Caco-2 (cell line): ENCODE measurements around the gene ZDHHC20. TPM values are rescaled to one million over a fixed set of nuclear protein-coding genes. Genes with fewer than 3 reads are reported as not detected.

Experiments
- BruUV-seq: library from RNA; stranded (reverse); fragments of 400-500 nt; replicated peaks from 2 replicates; lab custom pipeline; 2021; lab: Mats Ljungman, UMichigan
- CTCF ChIA-PET: fragments of 300-600 bp; sonication (Branson Sonifier 250); formaldehyde crosslinking; loops from one replicate; lab custom pipeline; 2022; ENCODE audit warnings: antibody characterized with exemption; lab: Charles Lee
- POLR2A ChIA-PET: fragments of 300-600 bp; sonication (Branson Sonifier 250); formaldehyde crosslinking; loops from one replicate; lab custom pipeline; 2022; ENCODE audit warnings: antibody characterized with exemption; lab: Charles Lee
- DNase-seq, 2 experiments: peaks; one replicate each; pipeline versions ENCODE4 v3.0.0 to v3.0.0-alpha.2; 2020 to 2022
- H3K27me3 ChIP-seq: replicated peaks from 2 replicates; pipeline ENCODE4 v1.6.0; 2011; ENCODE audit warnings: low read length; ENCODE audit not compliant: control insufficient read depth, insufficient read depth
- H3K36me3 ChIP-seq: 2 replicates; pipeline ENCODE4 v1.5.1; 2011; ENCODE audit warnings: low read length; ENCODE audit not compliant: control insufficient read depth, insufficient read depth
- H3K4me1 ChIP-seq: fragments of 250-450 bp; sonication (Bioruptor Pico); 2 replicates; pipeline ENCODE4 v1.5.1; 2020; ENCODE audit warnings: mild to moderate bottlenecking
- H3K4me3 ChIP-seq: 2 replicates; pipeline ENCODE4 v1.5.1; 2011; ENCODE audit warnings: low read depth, mild to moderate bottlenecking, control low read depth, low read length
- H3K9me3 ChIP-seq: fragments of 250-450 bp; sonication (Bioruptor Pico); 2 replicates; pipeline ENCODE4 v1.5.1; 2020; ENCODE audit warnings: mild to moderate bottlenecking, moderate library complexity
- H3K27ac Mint-ChIP-seq: one replicate; pipeline ENCODE4 v1.8.0; 2022; ENCODE audit warnings: mixed read lengths; ENCODE audit not compliant: unreplicated experiment
- H3K27me3 Mint-ChIP-seq: one replicate; pipeline ENCODE4 v1.8.0; 2022; ENCODE audit warnings: mixed read lengths; ENCODE audit not compliant: insufficient read depth, unreplicated experiment
- H3K36me3 Mint-ChIP-seq: one replicate; pipeline ENCODE4 v1.8.0; 2022; ENCODE audit warnings: mild to moderate bottlenecking, mixed read lengths; ENCODE audit not compliant: insufficient read depth, unreplicated experiment
- H3K4me1 Mint-ChIP-seq: one replicate; pipeline ENCODE4 v1.8.0; 2022; ENCODE audit warnings: low read depth, mixed read lengths; ENCODE audit not compliant: unreplicated experiment
- H3K4me3 Mint-ChIP-seq: one replicate; pipeline ENCODE4 v1.8.0; 2022; ENCODE audit warnings: mild to moderate bottlenecking, moderate library complexity, mixed read lengths; ENCODE audit not compliant: unreplicated experiment
- H3K9me3 Mint-ChIP-seq: one replicate; pipeline ENCODE4 v1.8.0; 2022; ENCODE audit warnings: mixed read lengths; ENCODE audit not compliant: unreplicated experiment
- intact Hi-C: fragments of 100-400 bp; cut with micrococcal nuclease; formaldehyde crosslinking; loops from one replicate; pipeline ENCODE4 v1.10.0; 2022; ENCODE audit not compliant: unreplicated experiment
- total RNA-seq: library from RNA; stranded (reverse); gene quantifications from 2 replicates; pipeline ENCODE4 v1.2.3, GENCODE V29; 2022
- TF ChIP-seq, protein P1 (sequence below), 2 experiments: fragments of 200-600 bp in 1 of 2; IDR thresholded peaks; 1 replicate in 1 of 2; 2 replicates in 1 of 2; pipeline versions ENCODE4 v1.5.1 to v1.8.0; 2011 to 2022; ENCODE audit warnings: antibody characterized with exemption in 1 of 2, control low read depth in 1 of 2, inconsistent platforms in 1 of 2, low read depth in 1 of 2, low read length in 1 of 2, mild to moderate bottlenecking in 1 of 2, moderate library complexity in 1 of 2; ENCODE audit not compliant: insufficient read depth in 1 of 2, severe bottlenecking in 1 of 2, unreplicated experiment in 1 of 2

ZDHHC20 gene
- total RNA-seq, 1 experiment from 2014 or later = 87.9 TPM

DNA sequence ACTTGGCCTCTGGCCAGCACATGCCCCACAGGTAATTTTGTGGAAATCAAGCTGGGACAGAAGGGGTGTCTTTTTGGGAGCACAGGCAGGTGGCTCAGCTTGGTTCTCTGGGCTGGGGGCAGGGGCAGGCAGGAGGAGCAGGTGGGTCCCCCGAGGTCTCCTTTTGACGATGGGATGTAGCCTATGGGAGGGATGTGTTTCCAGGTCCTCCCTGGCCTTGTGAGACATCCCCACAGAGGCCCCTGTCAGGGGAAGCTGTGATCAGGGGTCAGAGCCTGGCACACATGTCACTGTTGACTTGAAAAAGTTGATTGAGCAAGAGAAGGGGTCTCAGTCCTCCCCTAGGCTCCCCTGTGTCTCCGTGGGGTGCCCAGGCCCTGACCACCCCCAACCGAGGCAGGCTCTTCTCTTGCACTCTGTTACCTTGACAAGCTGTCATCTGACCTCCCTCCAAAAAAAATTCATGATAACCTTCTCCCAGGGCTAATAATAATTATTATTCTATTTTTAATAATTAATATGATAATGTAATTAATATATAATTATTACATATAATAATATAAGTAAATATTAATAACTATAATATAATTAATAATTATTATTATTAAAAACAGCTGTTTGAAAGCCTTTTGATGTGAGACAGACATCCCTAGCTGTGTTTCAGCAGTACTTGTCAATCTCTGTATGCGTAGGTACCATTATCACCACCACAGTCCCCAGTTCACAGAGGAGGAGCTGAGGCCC, 116.2 kb downstream of the ZDHHC20 start:
- ChIA-PET POLR2A (no interaction called here), CTCF (no interaction called here)
- TF ChIP-seq, protein P1, sequence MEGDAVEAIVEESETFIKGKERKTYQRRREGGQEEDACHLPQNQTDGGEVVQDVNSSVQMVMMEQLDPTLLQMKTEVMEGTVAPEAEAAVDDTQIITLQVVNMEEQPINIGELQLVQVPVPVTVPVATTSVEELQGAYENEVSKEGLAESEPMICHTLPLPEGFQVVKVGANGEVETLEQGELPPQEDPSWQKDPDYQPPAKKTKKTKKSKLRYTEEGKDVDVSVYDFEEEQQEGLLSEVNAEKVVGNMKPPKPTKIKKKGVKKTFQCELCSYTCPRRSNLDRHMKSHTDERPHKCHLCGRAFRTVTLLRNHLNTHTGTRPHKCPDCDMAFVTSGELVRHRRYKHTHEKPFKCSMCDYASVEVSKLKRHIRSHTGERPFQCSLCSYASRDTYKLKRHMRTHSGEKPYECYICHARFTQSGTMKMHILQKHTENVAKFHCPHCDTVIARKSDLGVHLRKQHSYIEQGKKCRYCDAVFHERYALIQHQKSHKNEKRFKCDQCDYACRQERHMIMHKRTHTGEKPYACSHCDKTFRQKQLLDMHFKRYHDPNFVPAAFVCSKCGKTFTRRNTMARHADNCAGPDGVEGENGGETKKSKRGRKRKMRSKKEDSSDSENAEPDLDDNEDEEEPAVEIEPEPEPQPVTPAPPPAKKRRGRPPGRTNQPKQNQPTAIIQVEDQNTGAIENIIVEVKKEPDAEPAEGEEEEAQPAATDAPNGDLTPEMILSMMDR (IDR thresholded peaks at IDR 0.05; ENCODE audit: insufficient read depth in 1 of 2, low read depth in 1 of 2, low read length in 1 of 2, severe bottlenecking in 1 of 2, unreplicated experiment in 1 of 2) = no peak
- Mint-ChIP-seq H3K36me3 (no peaks in the 10 kb centered on the region), H3K4me3 (no peak overlapping the region), H3K27me3 (no peaks in the 10 kb centered on the region), H3K4me1 (no peaks in the 10 kb centered on the region), H3K27ac (no peak overlapping the region), H3K9me3 (no peaks in the 10 kb centered on the region)
- intact Hi-C loops = no loop called here
- Histone ChIP-seq H3K27me3 (no peaks in the 10 kb centered on the region), H3K4me1 (no peaks in the 10 kb centered on the region), H3K36me3 (no peaks in the 10 kb centered on the region), H3K9me3 (no peaks in the 10 kb centered on the region), H3K4me3 (no peak overlapping the region)
- no TSS peak for BruUV-seq
- DNase-seq = no peak

DNA sequence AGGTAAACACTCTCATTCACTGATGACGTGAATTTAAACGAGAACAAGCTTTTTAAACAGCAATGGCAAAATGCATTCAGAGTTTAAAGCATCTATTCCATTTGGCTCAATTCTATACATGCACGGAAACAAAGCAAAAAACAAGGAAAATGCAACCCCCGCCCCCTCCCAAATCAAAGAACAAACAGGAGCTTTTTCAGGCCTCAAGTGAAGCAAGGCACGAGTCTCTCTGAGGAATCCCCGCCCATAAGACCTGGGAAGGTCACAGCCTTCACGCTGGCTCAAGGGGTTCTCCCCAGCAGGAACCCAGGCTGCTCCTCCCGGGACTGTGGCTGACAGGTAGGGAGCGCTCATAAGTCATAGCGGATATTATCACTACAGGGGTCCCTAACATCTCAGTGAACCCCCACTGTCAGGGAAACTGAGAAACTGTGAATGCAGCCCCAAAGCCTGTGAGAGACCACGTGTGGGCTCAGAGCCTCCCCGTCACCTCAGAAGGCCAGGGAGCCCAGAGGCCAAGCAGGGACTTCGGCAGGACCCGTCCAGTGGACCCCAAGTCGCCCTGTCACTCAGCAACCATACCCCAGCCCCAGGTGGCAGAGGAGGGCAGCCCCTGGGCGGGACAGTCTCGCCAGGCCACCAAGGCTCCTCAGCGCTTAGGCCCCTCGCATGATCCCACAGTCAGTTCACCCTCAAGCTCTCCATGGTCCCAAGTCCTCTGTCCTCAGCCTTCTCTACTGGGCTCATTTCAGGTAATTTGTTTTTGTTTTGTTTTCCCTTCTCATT, 117.3 kb downstream of the ZDHHC20 start:
- Mint-ChIP-seq H3K27me3 (no peaks in the 10 kb centered on the region), H3K4me1 (no peaks in the 10 kb centered on the region), H3K36me3 (no peaks in the 10 kb centered on the region), H3K27ac (no peak overlapping the region), H3K9me3 (no peaks in the 10 kb centered on the region), H3K4me3 (no peak overlapping the region)
- CTCF ChIA-PET = interaction anchor here (0.6 kb wide), 1 partner anchor 152 kb away, joined by 4 read pairs; no protein-coding TSS in a partner anchor
- no peaks in the 10 kb centered on the region for H3K9me3 ChIP-seq
- TF ChIP-seq, protein P1 (IDR thresholded peaks at IDR 0.05; ENCODE audit: insufficient read depth in 1 of 2, low read depth in 1 of 2, low read length in 1 of 2, severe bottlenecking in 1 of 2, unreplicated experiment in 1 of 2) = no peak
- H3K27me3 ChIP-seq = no peaks in the 10 kb centered on the region
- no peaks in the 10 kb centered on the region for H3K4me1 ChIP-seq
- no TSS peak for BruUV-seq
- no peak for DNase-seq
- no peak overlapping the region for H3K4me3 ChIP-seq
- intact Hi-C loops = no loop called here
- H3K36me3 ChIP-seq = no peaks in the 10 kb centered on the region
- POLR2A ChIA-PET = no interaction called here

DNA sequence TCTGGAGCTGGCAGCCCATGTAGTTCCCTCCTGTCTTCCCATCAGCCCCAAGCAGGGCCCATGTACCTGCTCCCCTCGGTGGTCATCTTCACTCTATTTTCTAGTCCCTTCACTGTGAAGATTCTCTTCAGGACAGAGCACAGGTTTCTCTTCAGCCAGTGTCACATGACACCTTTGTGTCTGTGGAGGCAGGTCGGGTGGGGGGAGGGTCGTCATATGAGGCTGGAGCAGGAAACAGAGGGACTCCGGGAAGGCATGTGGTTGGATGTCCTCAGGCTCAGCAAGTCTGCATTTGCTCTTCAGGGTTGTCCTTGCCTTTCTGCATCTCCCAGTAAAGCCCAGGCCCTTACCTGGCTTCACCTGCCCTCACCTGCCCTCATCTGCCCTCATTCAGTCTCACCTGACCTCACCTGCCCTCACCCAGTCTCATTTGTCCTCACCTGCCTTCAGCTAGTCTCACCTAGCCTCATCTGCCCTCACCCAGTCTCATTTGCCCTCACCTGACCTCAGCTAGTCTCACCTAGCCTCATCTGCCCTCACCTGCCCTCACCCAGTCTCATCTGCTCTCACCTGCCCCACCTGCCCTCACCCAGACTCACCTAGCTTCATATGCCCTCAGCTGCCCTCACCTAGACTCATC, 120.3 kb downstream of the ZDHHC20 start:
- no peaks in the 10 kb centered on the region for H3K27me3 Mint-ChIP-seq
- Histone ChIP-seq H3K4me3 (no peak overlapping the region), H3K27me3 (no peaks in the 10 kb centered on the region), H3K36me3 (no peaks in the 10 kb centered on the region), H3K4me1 (no peaks in the 10 kb centered on the region), H3K9me3 (no peaks in the 10 kb centered on the region)
- H3K36me3 Mint-ChIP-seq = no peaks in the 10 kb centered on the region
- intact Hi-C loops = loop anchor here (1.0 kb wide), 1 partner anchor 141 kb away; no protein-coding TSS in a partner anchor
- no peak overlapping the region for H3K4me3 Mint-ChIP-seq
- DNase-seq = no peak
- no peaks in the 10 kb centered on the region for H3K4me1 Mint-ChIP-seq
- H3K9me3 Mint-ChIP-seq = no peaks in the 10 kb centered on the region
- ChIA-PET CTCF (interaction anchor here (1.0 to 1.6 kb wide), 6 partner anchors 40 to 141 kb away, joined by 3 to 10 read pairs (median 4); partner anchors contain the start of gene ZDHHC20), POLR2A (no interaction called here)
- TF ChIP-seq, protein P1 (IDR thresholded peaks at IDR 0.05; ENCODE audit: insufficient read depth in 1 of 2, low read depth in 1 of 2, low read length in 1 of 2, severe bottlenecking in 1 of 2, unreplicated experiment in 1 of 2) = no peak
- H3K27ac Mint-ChIP-seq = no peak overlapping the region
- BruUV-seq = no TSS peak
